K562 (cell line): ENCODE results near the gene FEN1. TPM values are rescaled to one million over a fixed set of nuclear protein-coding genes. Genes with fewer than 3 reads are reported as not detected.

Source experiments
- BRD9 ChIP-seq: fragments of 450-650 bp; IDR thresholded peaks from 2 replicates; pipeline ENCODE4 v1.6.1; 2018; ENCODE audit warnings: low read depth; ENCODE audit not compliant: partially characterized antibody
- CAMTA2 ChIP-seq: fragments of 250-450 bp; sonication (Bioruptor Pico); conservative IDR thresholded peaks from 2 replicates; pipeline ENCODE4 v1.5.1; 2022
- CSDE1 ChIP-seq, 2 experiments: fragments of 450-650 bp; IDR thresholded peaks; 2 replicates each; pipeline ENCODE4 v1.6.1; 2016; ENCODE audit warnings: mild to moderate bottlenecking in 1 of 2
- EGR1 ChIP-seq: fragments of 450-650 bp; conservative IDR thresholded peaks from 2 replicates; pipeline ENCODE4 v1.6.1; 2017; ENCODE audit warnings: mild to moderate bottlenecking
- FOXA1 ChIP-seq: fragments of 450-650 bp; IDR thresholded peaks from 2 replicates; pipeline ENCODE4 v1.6.1; 2016; ENCODE audit warnings: mild to moderate bottlenecking, borderline replicate concordance
- FOXJ3 ChIP-seq: sonication (generic); formaldehyde crosslinking; IDR thresholded peaks from 2 replicates; pipeline ENCODE4 v1.4.0; 2020; ENCODE audit warnings: mild to moderate bottlenecking, missing genetic modification reagents
- IRF2 ChIP-seq: sonication (generic); formaldehyde crosslinking; IDR thresholded peaks from 2 replicates; pipeline ENCODE4 v1.8.1; 2022; ENCODE audit warnings: mild to moderate bottlenecking, missing genetic modification reagents
- JUND ChIP-seq, 2 experiments: IDR thresholded peaks; 2 replicates in 1 of 2; 3 replicates in 1 of 2; pipeline ENCODE4 v1.6.1; 2011; ENCODE audit warnings: borderline replicate concordance in 2 of 2, low read depth in 2 of 2, low read length in 2 of 2, improper control_type of control experiment in 1 of 2, missing biosample characterization in 1 of 2, missing genetic modification characterization in 1 of 2, missing genetic modification reagents in 1 of 2
- KAT2B ChIP-seq: IDR thresholded peaks from one replicate; pipeline ENCODE4 v1.6.1; 2012; ENCODE audit warnings: low read depth, mild to moderate bottlenecking, control low read depth, inconsistent platforms, low read length, moderate library complexity
- NBN ChIP-seq: fragments of 450-650 bp; IDR thresholded peaks from 2 replicates; pipeline ENCODE4 v1.6.1; 2016; ENCODE audit warnings: low read depth, mild to moderate bottlenecking
- NR2C1 ChIP-seq, 2 experiments: fragments of 450-650 bp; IDR thresholded peaks; 2 replicates each; pipeline ENCODE4 v1.6.1; 2017; ENCODE audit warnings: mild to moderate bottlenecking in 2 of 2, antibody characterized with exemption in 1 of 2, inconsistent platforms in 1 of 2, missing compliant biosample characterization in 1 of 2, missing genetic modification characterization in 1 of 2
- NR4A1 ChIP-seq, 2 experiments: fragments of 250-450 bp in 1 of 2; fragments of 450-650 bp in 1 of 2; sonication (Bioruptor Pico) in 1 of 2; IDR thresholded peaks; 2 replicates each; pipeline versions ENCODE4 v1.4.0 to v1.6.1; 2016 to 2020; ENCODE audit warnings: mild to moderate bottlenecking in 2 of 2, missing compliant biosample characterization in 1 of 2, missing genetic modification characterization in 1 of 2, moderate library complexity in 1 of 2
- PML ChIP-seq: IDR thresholded peaks from 2 replicates; pipeline ENCODE4 v1.6.1; 2012; ENCODE audit warnings: low read length, inconsistent platforms
- SIN3A ChIP-seq, 2 experiments: fragments of 150-350 bp in 1 of 2; IDR thresholded peaks; 2 replicates each; pipeline ENCODE4 v1.6.1; 2011 to 2016; ENCODE audit warnings: borderline replicate concordance in 2 of 2, low read depth in 2 of 2, low read length in 2 of 2, mild to moderate bottlenecking in 2 of 2, moderate library complexity in 2 of 2; ENCODE audit not compliant: control insufficient read depth in 1 of 2
- U2AF2 ChIP-seq: fragments of 200-400 bp; formaldehyde crosslinking; optimal IDR thresholded peaks from 2 replicates; pipeline ENCODE3; 2017; ENCODE audit warnings: low read depth, mild to moderate bottlenecking, low read length
- ZNF75A ChIP-seq: fragments of 450-650 bp; formaldehyde crosslinking; IDR thresholded peaks from 2 replicates; pipeline ENCODE4 v1.4.0; 2020; ENCODE audit warnings: mild to moderate bottlenecking
- polyA plus RNA-seq, 8 experiments: library from polyadenylated mRNA; depleted of rRNA in 4 of 8; stranded (reverse) in 5 of 8; unstranded in 3 of 8; fragments of >200 nt; fragmentation: Nextera tagmentation in 2 of 8; fragmentation: Illumina TruSeq in 1 of 8; extraction: Ambion mirVana in 2 of 8; extraction: Trizol in 1 of 8; gene quantifications; 2 replicates each; pipeline versions ENCODE4 v1.2.1 to v1.2.3, GENCODE V29; 2011 to 2014; ENCODE audit warnings: inconsistent platforms in 1 of 8, missing spikeins in 1 of 8
- total RNA-seq, 7 experiments: library from RNA; depleted of rRNA in 6 of 7; stranded (reverse); fragments of >200 nt in 6 of 7; fragmentation: Illumina TruSeq in 2 of 7; extraction: Trizol in 2 of 7; gene quantifications; 2 replicates each; pipeline versions ENCODE4 v1.2.1 to v1.2.3, GENCODE V29; 2011 to 2021; ENCODE audit warnings: low replicate concordance in 1 of 7
- TF ChIP-seq, protein P1 (sequence below): IDR thresholded peaks from 2 replicates; pipeline ENCODE4 v1.6.1; 2016; ENCODE audit warnings: missing genetic modification characterization, missing compliant biosample characterization
- TF ChIP-seq, protein P2 (sequence below): fragments of 250-450 bp; sonication (Bioruptor Pico); IDR thresholded peaks from 2 replicates; pipeline ENCODE4 v1.8.0; 2022; ENCODE audit warnings: inconsistent platforms
- TF ChIP-seq, protein P3 (sequence below): fragments of 250-450 bp; sonication (Bioruptor Pico); IDR thresholded peaks from 2 replicates; pipeline ENCODE4 v1.5.0; 2021
- TF ChIP-seq, protein P4 (sequence below): fragments of 450-650 bp; IDR thresholded peaks from 2 replicates; pipeline ENCODE4 v1.6.1; 2014; ENCODE audit warnings: low read depth, mild to moderate bottlenecking, moderate library complexity, borderline replicate concordance

Gene FEN1
- total and polyA plus RNA-seq, 9 of the 15 experiments (the other 6 are each of a cell fraction or from before 2014, with no cell fraction given), result 58.1 to 156 (median 137) TPM

DNA sequence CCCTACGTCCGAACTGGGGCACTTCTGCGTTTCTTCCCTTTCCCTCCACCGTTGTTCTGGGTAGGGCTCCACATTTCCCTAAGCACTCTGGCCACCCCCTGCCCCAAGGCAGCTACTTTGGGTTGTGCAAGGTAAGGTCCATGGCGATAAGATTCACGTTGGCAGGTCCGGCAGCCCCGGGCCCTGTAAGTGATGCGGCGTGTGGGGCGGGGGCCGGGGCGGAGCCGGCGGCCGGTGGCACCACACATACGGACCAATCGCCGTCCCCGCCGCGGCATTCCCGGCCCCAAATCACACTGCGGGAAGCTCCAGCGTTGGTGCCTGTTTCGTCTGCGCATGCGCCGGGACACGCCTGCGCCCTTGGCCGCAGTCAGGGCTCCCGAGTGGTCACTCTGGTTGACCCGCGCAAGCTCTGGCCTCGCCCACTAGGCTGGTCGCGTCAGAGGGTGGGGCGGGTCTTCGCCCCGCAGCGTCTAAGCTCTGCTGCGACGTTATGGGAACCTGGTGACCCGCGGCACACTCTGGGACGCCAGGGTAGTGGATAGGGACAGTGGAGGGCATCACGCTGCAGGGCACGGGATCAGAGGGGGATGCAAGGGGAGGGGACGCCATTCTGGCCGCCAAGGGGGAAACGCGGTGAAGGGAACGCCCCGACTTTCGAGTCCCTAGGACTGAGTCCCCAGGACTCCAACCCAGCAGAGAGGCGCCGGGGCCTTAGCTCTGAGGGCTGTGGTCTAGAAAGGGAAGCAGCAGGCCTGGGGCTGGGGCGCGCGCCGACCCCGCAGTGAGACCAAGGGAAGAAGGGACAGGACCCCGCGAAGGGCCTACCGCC lies 22.5 kb downstream of the FEN1 start (continued):
- TF ChIP-seq, protein P1, sequence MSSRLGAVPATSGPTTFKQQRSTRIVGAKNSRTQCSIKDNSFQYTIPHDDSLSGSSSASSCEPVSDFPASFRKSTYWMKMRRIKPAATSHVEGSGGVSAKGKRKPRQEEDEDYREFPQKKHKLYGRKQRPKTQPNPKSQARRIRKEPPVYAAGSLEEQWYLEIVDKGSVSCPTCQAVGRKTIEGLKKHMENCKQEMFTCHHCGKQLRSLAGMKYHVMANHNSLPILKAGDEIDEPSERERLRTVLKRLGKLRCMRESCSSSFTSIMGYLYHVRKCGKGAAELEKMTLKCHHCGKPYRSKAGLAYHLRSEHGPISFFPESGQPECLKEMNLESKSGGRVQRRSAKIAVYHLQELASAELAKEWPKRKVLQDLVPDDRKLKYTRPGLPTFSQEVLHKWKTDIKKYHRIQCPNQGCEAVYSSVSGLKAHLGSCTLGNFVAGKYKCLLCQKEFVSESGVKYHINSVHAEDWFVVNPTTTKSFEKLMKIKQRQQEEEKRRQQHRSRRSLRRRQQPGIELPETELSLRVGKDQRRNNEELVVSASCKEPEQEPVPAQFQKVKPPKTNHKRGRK, result no peak
- TF ChIP-seq FOXA1 (no peak), NBN (peak; percentile 65), U2AF2 (no peak), CAMTA2 (no peak), JUND (IDR thresholded peaks at IDR 0.05; ENCODE audit: borderline replicate concordance, low read depth, low read length) (peak; percentile 29; the same call in 1 of the 2 replicates), JUND (tag; IDR thresholded peaks at IDR 0.05; ENCODE audit: borderline replicate concordance, low read depth, low read length) (no peak; the same call in 2 of the 3 replicates), ZNF75A (CRISPR knock-in tag) (0 out of 2 replicates have a peak, but pooled peaks have one; percentile 37), CSDE1 (IDR thresholded peaks at IDR 0.05) (no peak), PML (peak; percentile 80), NR4A1 (CRISPR knock-in tag; IDR thresholded peaks at IDR 0.05) (no peak), NR4A1 (tag; IDR thresholded peaks at IDR 0.05) (peak; percentile 13; the same call in 1 of the 2 replicates), SIN3A (IDR thresholded peaks at IDR 0.05; ENCODE audit: borderline replicate concordance in 2 of 2, control insufficient read depth in 1 of 2, low read depth in 2 of 2, low read length in 2 of 2) (no peak; a peak in 2 of 4 replicates), BRD9 (peak; percentile 64), IRF2 (CRISPR knock-in tag) (no peak), EGR1 (no peak; the same call in 1 of the 2 replicates), KAT2B (no peak), NR2C1 (IDR thresholded peaks at IDR 0.05) (no peak), NR2C1 (tag; IDR thresholded peaks at IDR 0.05) (peak; percentile 12; the same call in 1 of the 2 replicates), FOXJ3 (CRISPR knock-in tag) (no peak)
- TF ChIP-seq, protein P2, sequence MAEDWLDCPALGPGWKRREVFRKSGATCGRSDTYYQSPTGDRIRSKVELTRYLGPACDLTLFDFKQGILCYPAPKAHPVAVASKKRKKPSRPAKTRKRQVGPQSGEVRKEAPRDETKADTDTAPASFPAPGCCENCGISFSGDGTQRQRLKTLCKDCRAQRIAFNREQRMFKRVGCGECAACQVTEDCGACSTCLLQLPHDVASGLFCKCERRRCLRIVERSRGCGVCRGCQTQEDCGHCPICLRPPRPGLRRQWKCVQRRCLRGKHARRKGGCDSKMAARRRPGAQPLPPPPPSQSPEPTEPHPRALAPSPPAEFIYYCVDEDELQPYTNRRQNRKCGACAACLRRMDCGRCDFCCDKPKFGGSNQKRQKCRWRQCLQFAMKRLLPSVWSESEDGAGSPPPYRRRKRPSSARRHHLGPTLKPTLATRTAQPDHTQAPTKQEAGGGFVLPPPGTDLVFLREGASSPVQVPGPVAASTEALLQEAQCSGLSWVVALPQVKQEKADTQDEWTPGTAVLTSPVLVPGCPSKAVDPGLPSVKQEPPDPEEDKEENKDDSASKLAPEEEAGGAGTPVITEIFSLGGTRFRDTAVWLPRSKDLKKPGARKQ (CRISPR knock-in tag), result no peak
- TF ChIP-seq, protein P3, sequence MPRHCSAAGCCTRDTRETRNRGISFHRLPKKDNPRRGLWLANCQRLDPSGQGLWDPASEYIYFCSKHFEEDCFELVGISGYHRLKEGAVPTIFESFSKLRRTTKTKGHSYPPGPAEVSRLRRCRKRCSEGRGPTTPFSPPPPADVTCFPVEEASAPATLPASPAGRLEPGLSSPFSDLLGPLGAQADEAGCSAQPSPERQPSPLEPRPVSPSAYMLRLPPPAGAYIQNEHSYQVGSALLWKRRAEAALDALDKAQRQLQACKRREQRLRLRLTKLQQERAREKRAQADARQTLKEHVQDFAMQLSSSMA (CRISPR knock-in tag), result 0 out of 2 replicates have a peak, but pooled peaks have one; percentile 31
- TF ChIP-seq, protein P4, sequence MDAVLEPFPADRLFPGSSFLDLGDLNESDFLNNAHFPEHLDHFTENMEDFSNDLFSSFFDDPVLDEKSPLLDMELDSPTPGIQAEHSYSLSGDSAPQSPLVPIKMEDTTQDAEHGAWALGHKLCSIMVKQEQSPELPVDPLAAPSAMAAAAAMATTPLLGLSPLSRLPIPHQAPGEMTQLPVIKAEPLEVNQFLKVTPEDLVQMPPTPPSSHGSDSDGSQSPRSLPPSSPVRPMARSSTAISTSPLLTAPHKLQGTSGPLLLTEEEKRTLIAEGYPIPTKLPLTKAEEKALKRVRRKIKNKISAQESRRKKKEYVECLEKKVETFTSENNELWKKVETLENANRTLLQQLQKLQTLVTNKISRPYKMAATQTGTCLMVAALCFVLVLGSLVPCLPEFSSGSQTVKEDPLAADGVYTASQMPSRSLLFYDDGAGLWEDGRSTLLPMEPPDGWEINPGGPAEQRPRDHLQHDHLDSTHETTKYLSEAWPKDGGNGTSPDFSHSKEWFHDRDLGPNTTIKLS, result peak; percentile 68
